Fibroblast of lung (primary cell): ENCODE data around the gene PATE1.

Experiments used
- CTCF ChIP-seq, 2 donors: IDR thresholded peaks in 1 of 2; conservative IDR thresholded peaks in 1 of 2; 1 replicate in 1 of 2; 2 replicates in 1 of 2; pipeline ENCODE4 v1.5.1; 2011 to 2012; ENCODE audit warnings: low read length in 2 of 2, control low read depth in 1 of 2, inconsistent platforms in 1 of 2, low read depth in 1 of 2, mild to moderate bottlenecking in 1 of 2
- EZH2 ChIP-seq: IDR thresholded peaks from 2 replicates; pipeline ENCODE4 v1.5.1; 2012; ENCODE audit warnings: low read length, control low read depth, mild to moderate bottlenecking; ENCODE audit errors: missing control alignments

GRCh38 chr11:125762445-125762844 is 16.4 kb downstream of the PATE1 start:
- no peak for TF ChIP-seq EZH2
- TF ChIP-seq CTCF (conservative IDR thresholded peaks at IDR 0.05 in 1 of 2, IDR thresholded peaks at IDR 0.05 in 1 of 2; ENCODE audit: low read depth in 1 of 2, low read length in 2 of 2), result no peak
